ENCODE results near the gene AGPS. TPM values are rescaled to one million over a fixed set of nuclear protein-coding genes. Genes with fewer than 3 reads are reported as not detected.

Gene AGPS
- total RNA-seq, 1 experiment from 2014 or later, result 60.9 TPM

- Mint-ChIP-seq H3K4me1 (no peaks in the 10 kb centered on the region; a peak in 1 of 4 replicates), H3K27me3 (ENCODE audit: low read depth) (no peaks in the 10 kb centered on the region), H3K36me3 (ENCODE audit: insufficient read depth in 1 of 3, low read depth in 3 of 3) (peaks cover 26 to 47% (median 30%) of the 10 kb centered on the region in 3 experiments), H3K4me3 (no peak overlapping the region), H3K9me3 (peaks cover 17 to 21% of the 10 kb centered on the region in 2 experiments), H3K27ac (peak overlapping the region in 1 of 3 experiments; percentile 84; a peak in 3 of 7 replicates)
- Histone ChIP-seq H2AFZ (ENCODE audit: low read length) (no peak overlapping the region), H3K4me1 (ENCODE audit: insufficient read depth, low read length) (no peaks in the 10 kb centered on the region), H3K56ac (ENCODE audit: insufficient read length, low read depth, low read length) (no peak overlapping the region), H3K14ac (ENCODE audit: insufficient read depth, low read length) (no peak overlapping the region), H2BK20ac (ENCODE audit: low read depth, low read length, poor library complexity, severe bottlenecking) (no peak overlapping the region), H2BK120ac (ENCODE audit: low read depth, low read length, poor library complexity, severe bottlenecking) (no peak overlapping the region), H2BK12ac (ENCODE audit: insufficient read length, low read depth, low read length) (no peak overlapping the region), H4K5ac (ENCODE audit: insufficient read length, low read depth, low read length) (no peak overlapping the region), H3K4me2 (ENCODE audit: insufficient read depth, insufficient read length, low read length) (no peak overlapping the region), H3K23ac (ENCODE audit: insufficient read length, low read depth, low read length) (no peak overlapping the region), H4K8ac (replicated peaks; ENCODE audit: insufficient read length, low read depth, low read length) (no peak overlapping the region), H3T11ph (ENCODE audit: low read length) (no peak overlapping the region), H3K9me3 (ENCODE audit: control insufficient read depth, low read depth, low read length) (no peaks in the 10 kb centered on the region), H3K23me2 (ENCODE audit: insufficient read length, low read depth, low read length, poor library complexity, severe bottlenecking) (no peaks in the 10 kb centered on the region), H4K20me1 (ENCODE audit: control insufficient read depth, insufficient read depth, insufficient read length) (no peaks in the 10 kb centered on the region), H3K9ac (ENCODE audit: extremely low read depth, insufficient read length, low read length) (no peak overlapping the region), H4K91ac (ENCODE audit: insufficient read length, low read depth, low read length) (no peak overlapping the region), H3K27me3 (ENCODE audit: insufficient read depth, low read length) (no peaks in the 10 kb centered on the region), H3K4ac (ENCODE audit: low read depth, low read length) (no peak overlapping the region), H3K79me2 (ENCODE audit: insufficient read depth, low read length) (no peaks in the 10 kb centered on the region), H3K27ac (ENCODE audit: insufficient read length, low read depth, low read length) (no peak overlapping the region), H3K79me1 (ENCODE audit: insufficient read depth, low read depth, low read length, poor library complexity, severe bottlenecking) (no peaks in the 10 kb centered on the region), H3K18ac (ENCODE audit: insufficient read length, low read depth, low read length) (no peak overlapping the region), H2AK5ac (ENCODE audit: insufficient read length, low read length) (no peak overlapping the region), H2BK5ac (ENCODE audit: insufficient read length, low read length) (no peak overlapping the region), H2BK15ac (ENCODE audit: low read depth, low read length) (no peak overlapping the region)
- WGBS (ENCODE audit: extremely low coverage, insufficient read length, low lambda C conversion rate), result no CpG with 5 or more reads among the region's 4 CpGs
- no peak for DNase-seq
- TF ChIP-seq, protein P1, sequence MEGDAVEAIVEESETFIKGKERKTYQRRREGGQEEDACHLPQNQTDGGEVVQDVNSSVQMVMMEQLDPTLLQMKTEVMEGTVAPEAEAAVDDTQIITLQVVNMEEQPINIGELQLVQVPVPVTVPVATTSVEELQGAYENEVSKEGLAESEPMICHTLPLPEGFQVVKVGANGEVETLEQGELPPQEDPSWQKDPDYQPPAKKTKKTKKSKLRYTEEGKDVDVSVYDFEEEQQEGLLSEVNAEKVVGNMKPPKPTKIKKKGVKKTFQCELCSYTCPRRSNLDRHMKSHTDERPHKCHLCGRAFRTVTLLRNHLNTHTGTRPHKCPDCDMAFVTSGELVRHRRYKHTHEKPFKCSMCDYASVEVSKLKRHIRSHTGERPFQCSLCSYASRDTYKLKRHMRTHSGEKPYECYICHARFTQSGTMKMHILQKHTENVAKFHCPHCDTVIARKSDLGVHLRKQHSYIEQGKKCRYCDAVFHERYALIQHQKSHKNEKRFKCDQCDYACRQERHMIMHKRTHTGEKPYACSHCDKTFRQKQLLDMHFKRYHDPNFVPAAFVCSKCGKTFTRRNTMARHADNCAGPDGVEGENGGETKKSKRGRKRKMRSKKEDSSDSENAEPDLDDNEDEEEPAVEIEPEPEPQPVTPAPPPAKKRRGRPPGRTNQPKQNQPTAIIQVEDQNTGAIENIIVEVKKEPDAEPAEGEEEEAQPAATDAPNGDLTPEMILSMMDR (conservative IDR thresholded peaks at IDR 0.05), result no peak
Measured at GRCh38 chr2:177474301-177474700, 81.7 kb downstream of the AGPS start.
